Gastroesophageal sphincter (tissue), 4 donors: ENCODE data around the gene GRM8. TPM values are rescaled to one million over a fixed set of nuclear protein-coding genes. Genes with fewer than 3 reads are reported as not detected.

Experiments used
- ATAC-seq: fragments of 150-250 bp; one replicate; pipeline ENCODE4 v1.9.1; 2016; ENCODE audit warnings: mild to moderate bottlenecking, moderate library complexity
- H3K27ac ChIP-seq, 4 donors: fragments of 200-600 bp; sonication (generic) in 3 of 4; 1 replicate in 3 of 4; 2 replicates in 1 of 4; pipeline ENCODE4 v1.5.1; 2016 to 2019
- H3K27me3 ChIP-seq: fragments of 200-600 bp; sonication (generic); one replicate; pipeline ENCODE4 v1.5.1; 2019
- H3K36me3 ChIP-seq, 2 donors: fragments of 200-600 bp; sonication (generic); one replicate each; pipeline ENCODE4 v1.5.1; 2019; ENCODE audit warnings: control low read depth in 1 of 2
- H3K4me1 ChIP-seq, 3 donors: fragments of 200-600 bp; sonication (generic); 1 replicate in 2 of 3; 2 replicates in 1 of 3; pipeline ENCODE4 v1.5.1; 2016 to 2019; ENCODE audit warnings: control low read depth in 2 of 3
- H3K4me3 ChIP-seq, 2 donors: fragments of 200-600 bp; sonication (generic); one replicate each; pipeline ENCODE4 v1.5.1; 2019; ENCODE audit warnings: mild to moderate bottlenecking in 1 of 2, moderate library complexity in 1 of 2
- H3K9me3 ChIP-seq, 3 donors: fragments of 200-600 bp; sonication (generic); one replicate each; pipeline ENCODE4 v1.5.1; 2017 to 2019; ENCODE audit warnings: control low read depth in 2 of 3
- EP300 ChIP-seq: sonication (generic); formaldehyde crosslinking; IDR thresholded peaks from one replicate; pipeline ENCODE4 v1.6.1; 2017; ENCODE audit warnings: antibody characterized with exemption, mild to moderate bottlenecking
- POLR2A ChIP-seq, 2 donors: fragments of 450-650 bp; IDR thresholded peaks; one replicate each; pipeline ENCODE4 v1.6.1; 2017; ENCODE audit warnings: antibody characterized with exemption in 2 of 2, mild to moderate bottlenecking in 2 of 2, moderate library complexity in 1 of 2
- POLR2AphosphoS5 ChIP-seq: sonication (generic); formaldehyde crosslinking; IDR thresholded peaks from one replicate; pipeline ENCODE4 v1.6.1; 2017; ENCODE audit warnings: antibody characterized with exemption
- WGBS, 2 donors: methylation state at CpG; one replicate each; pipeline ENCODE4 v1.1.5; 2018; ENCODE audit warnings: low coverage in 1 of 2; 5-methylcytosine and 5-hydroxymethylcytosine counted together
- total RNA-seq, 4 donors: library from RNA; depleted of rRNA; stranded (reverse); fragments of >200 nt; gene quantifications; one replicate each; pipeline ENCODE4 v1.1.0, GENCODE V29; 2016
- TF ChIP-seq, protein P1 (sequence below), 4 experiments: fragments of 200-600 bp in 2 of 4; fragments of 450-650 bp in 2 of 4; sonication (generic) in 1 of 4; IDR thresholded peaks; one replicate each; pipeline ENCODE4 v1.5.1; 2017 to 2019; ENCODE audit warnings: antibody characterized with exemption in 4 of 4, mild to moderate bottlenecking in 2 of 4, moderate library complexity in 2 of 4

Gene GRM8
- total RNA-seq, 4 donors from 2014 or later = 0.07 to 3.4 (median 0.93) TPM; not detected in 1

GRCh38 chr7:127233630-127234029 lies 19.1 kb downstream of the GRM8 start:
- no peak for ATAC-seq
- 58 to 100% methylated on average over 1 to 2 of the region's 2 CpGs for WGBS, 2 donors
- TF ChIP-seq POLR2A (IDR thresholded peaks at IDR 0.05) (no peak), EP300 (no peak), POLR2AphosphoS5 (no peak)
- TF ChIP-seq, protein P1, sequence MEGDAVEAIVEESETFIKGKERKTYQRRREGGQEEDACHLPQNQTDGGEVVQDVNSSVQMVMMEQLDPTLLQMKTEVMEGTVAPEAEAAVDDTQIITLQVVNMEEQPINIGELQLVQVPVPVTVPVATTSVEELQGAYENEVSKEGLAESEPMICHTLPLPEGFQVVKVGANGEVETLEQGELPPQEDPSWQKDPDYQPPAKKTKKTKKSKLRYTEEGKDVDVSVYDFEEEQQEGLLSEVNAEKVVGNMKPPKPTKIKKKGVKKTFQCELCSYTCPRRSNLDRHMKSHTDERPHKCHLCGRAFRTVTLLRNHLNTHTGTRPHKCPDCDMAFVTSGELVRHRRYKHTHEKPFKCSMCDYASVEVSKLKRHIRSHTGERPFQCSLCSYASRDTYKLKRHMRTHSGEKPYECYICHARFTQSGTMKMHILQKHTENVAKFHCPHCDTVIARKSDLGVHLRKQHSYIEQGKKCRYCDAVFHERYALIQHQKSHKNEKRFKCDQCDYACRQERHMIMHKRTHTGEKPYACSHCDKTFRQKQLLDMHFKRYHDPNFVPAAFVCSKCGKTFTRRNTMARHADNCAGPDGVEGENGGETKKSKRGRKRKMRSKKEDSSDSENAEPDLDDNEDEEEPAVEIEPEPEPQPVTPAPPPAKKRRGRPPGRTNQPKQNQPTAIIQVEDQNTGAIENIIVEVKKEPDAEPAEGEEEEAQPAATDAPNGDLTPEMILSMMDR (IDR thresholded peaks at IDR 0.05) = no peak
- Histone ChIP-seq H3K36me3 (no peaks in the 10 kb centered on the region), H3K27ac (no peak overlapping the region), H3K9me3 (no peaks in the 10 kb centered on the region), H3K27me3 (peaks cover 13% of the 10 kb centered on the region), H3K4me3 (no peak overlapping the region), H3K4me1 (no peaks in the 10 kb centered on the region)

DNA sequence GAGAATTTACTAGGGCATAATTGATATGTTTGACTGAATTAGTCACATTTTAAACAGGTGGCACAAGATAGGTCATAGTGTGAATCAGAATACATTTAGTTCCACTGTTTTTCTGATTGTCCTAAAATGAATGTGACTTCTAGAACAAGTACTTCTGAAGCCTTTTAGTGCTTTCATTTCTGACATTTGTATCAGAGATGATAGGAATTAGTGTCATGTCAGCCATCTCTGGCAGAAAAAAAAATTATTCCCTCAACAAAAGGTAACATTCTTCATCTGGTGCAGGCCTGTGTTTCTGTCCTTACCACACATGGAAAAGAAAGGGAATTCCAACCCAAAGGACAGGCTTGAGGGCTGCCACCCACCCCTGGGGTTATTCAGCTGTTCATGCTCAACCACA lies 21.3 kb downstream of the GRM8 start:
- Histone ChIP-seq H3K9me3 (no peaks in the 10 kb centered on the region), H3K4me1 (no peaks in the 10 kb centered on the region), H3K36me3 (no peaks in the 10 kb centered on the region), H3K27ac (no peak overlapping the region), H3K27me3 (peaks cover 27% of the 10 kb centered on the region), H3K4me3 (no peak overlapping the region)
- TF ChIP-seq, protein P1 (IDR thresholded peaks at IDR 0.05) = no peak
- TF ChIP-seq POLR2AphosphoS5 (no peak), EP300 (no peak), POLR2A (IDR thresholded peaks at IDR 0.05) (no peak)
- no peak for ATAC-seq

- no peaks in the 10 kb centered on the region for H3K36me3 ChIP-seq
- no peak for ATAC-seq
- H3K27me3 ChIP-seq = peaks cover 35% of the 10 kb centered on the region
- no peaks in the 10 kb centered on the region for H3K4me1 ChIP-seq
- no peak for TF ChIP-seq POLR2A (IDR thresholded peaks at IDR 0.05)
- TF ChIP-seq, protein P1 (IDR thresholded peaks at IDR 0.05) = no peak
- no peak for TF ChIP-seq EP300
- TF ChIP-seq POLR2AphosphoS5 = no peak
- H3K27ac ChIP-seq = no peak overlapping the region
- 83 to 100% methylated on average over 1 to 3 of the region's 3 CpGs for WGBS, 2 donors
- H3K9me3 ChIP-seq = no peaks in the 10 kb centered on the region
- H3K4me3 ChIP-seq = no peak overlapping the region
Measured at GRCh38 chr7:127230192-127230925, 22.4 kb downstream of the GRM8 start.

DNA sequence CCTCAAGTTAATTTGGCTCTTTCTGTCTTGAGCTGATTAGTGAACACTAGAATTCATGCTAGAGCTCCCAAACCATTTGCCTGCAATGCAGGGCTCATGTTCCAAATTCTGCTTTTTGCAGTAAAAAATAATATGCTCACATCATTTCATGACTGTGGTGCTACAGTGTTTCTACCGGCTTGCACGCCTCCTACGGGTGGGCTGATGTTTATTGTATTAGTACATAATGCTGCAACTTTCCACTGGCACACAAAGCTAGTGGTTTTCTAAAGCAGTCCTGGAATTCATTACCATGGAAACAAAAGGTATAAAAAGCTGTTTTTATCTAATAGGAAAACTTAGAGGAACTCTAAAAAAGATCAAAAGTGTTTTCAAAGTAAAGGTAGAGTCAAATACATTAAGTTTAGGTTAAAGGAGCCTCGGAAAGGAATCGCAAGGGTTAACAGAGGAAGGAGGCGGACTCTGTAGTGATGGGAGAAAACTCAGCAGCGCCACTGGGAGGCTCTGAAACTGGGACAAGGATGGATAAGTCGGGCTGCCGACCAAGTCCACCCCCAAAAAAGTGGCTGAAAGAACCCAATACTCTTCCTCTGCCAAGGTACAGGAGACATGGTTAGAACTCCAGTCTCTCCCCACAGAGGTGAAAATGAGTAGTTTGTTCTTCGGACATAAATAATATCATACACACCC lies 25.9 kb downstream of the GRM8 start:
- Histone ChIP-seq H3K9me3 (no peaks in the 10 kb centered on the region), H3K4me1 (no peaks in the 10 kb centered on the region), H3K27me3 (peaks cover 54% of the 10 kb centered on the region), H3K36me3 (no peaks in the 10 kb centered on the region), H3K4me3 (no peak overlapping the region), H3K27ac (no peak overlapping the region)
- no peak for ATAC-seq
- no peak for TF ChIP-seq EP300
- TF ChIP-seq, protein P1 (IDR thresholded peaks at IDR 0.05) = no peak
- 14 to 25% methylated on average over 8 to 9 of the region's 10 CpGs for WGBS, 2 donors

- no peaks in the 10 kb centered on the region for H3K9me3 ChIP-seq
- 42 to 63% methylated on average over 1 of the region's 1 CpG for WGBS, 2 donors
- TF ChIP-seq POLR2A (IDR thresholded peaks at IDR 0.05) (no peak), POLR2AphosphoS5 (no peak), EP300 (no peak)
- TF ChIP-seq, protein P1 (IDR thresholded peaks at IDR 0.05) = no peak
- H3K27ac ChIP-seq = no peak overlapping the region
- peaks cover 52% of the 10 kb centered on the region for H3K27me3 ChIP-seq
- no peaks in the 10 kb centered on the region for H3K36me3 ChIP-seq
- no peak overlapping the region for H3K4me3 ChIP-seq
- ATAC-seq = no peak
- no peaks in the 10 kb centered on the region for H3K4me1 ChIP-seq
Measured at GRCh38 chr7:127221731-127222130, 31.0 kb downstream of the GRM8 start.
